ENCODE data around the gene GPATCH2L.

The GPATCH2L gene

GRCh38 chr14:76152333-76152681 lies 585 bp downstream of the GPATCH2L start:
- peak overlapping the region; percentile 56 for H3K4me3 ChIP-seq (replicated peaks; ENCODE audit: insufficient read depth, low read length)
- H3K27me3 ChIP-seq (ENCODE audit: insufficient read depth, poor library complexity, severe bottlenecking), result no peaks in the 10 kb centered on the region
- TF ChIP-seq POLR2AphosphoS5 (IDR thresholded peaks at IDR 0.05; ENCODE audit: low read depth), result no peak
- peak; percentile 33 for TF ChIP-seq REST (IDR thresholded peaks at IDR 0.05; ENCODE audit: insufficient replicate concordance, low read depth)
- TF ChIP-seq GABPA (IDR thresholded peaks at IDR 0.05; ENCODE audit: low read depth), result no peak
- 0 out of 2 replicates have a peak, but pooled peaks have one; percentile 7 for TF ChIP-seq SPI1 (IDR thresholded peaks at IDR 0.05; ENCODE audit: borderline replicate concordance, low read depth)
- no peak for TF ChIP-seq CTCF (IDR thresholded peaks at IDR 0.05; ENCODE audit: insufficient read depth, low read length)
- H3K27ac ChIP-seq (replicated peaks), result peak overlapping the region; percentile 90
- peak; percentile 48 to 80 for DNase-seq (ENCODE audit: low read depth in 1 of 2, low spot score in 1 of 2)

- no peak for DNase-seq (ENCODE audit: low read depth in 1 of 2, low spot score in 1 of 2)
- Histone ChIP-seq H3K27ac (replicated peaks) (no peak overlapping the region), H3K4me3 (replicated peaks; ENCODE audit: insufficient read depth, low read length) (no peak overlapping the region), H3K27me3 (ENCODE audit: insufficient read depth, poor library complexity, severe bottlenecking) (no peaks in the 10 kb centered on the region)
- no peak for TF ChIP-seq SPI1 (IDR thresholded peaks at IDR 0.05; ENCODE audit: borderline replicate concordance, low read depth)
- TF ChIP-seq CTCF (IDR thresholded peaks at IDR 0.05; ENCODE audit: insufficient read depth, low read length), result no peak
- TF ChIP-seq REST (IDR thresholded peaks at IDR 0.05; ENCODE audit: insufficient replicate concordance, low read depth), result no peak
- no peak for TF ChIP-seq POLR2AphosphoS5 (IDR thresholded peaks at IDR 0.05; ENCODE audit: low read depth)
- TF ChIP-seq GABPA (IDR thresholded peaks at IDR 0.05; ENCODE audit: low read depth), result no peak
Measured at GRCh38 chr14:76153919-76154318, 2.2 kb downstream of the GPATCH2L start.

GRCh38 chr14:76154539-76155126 lies 2.9 kb downstream of the GPATCH2L start:
- DNase-seq (ENCODE audit: low read depth in 1 of 2, low spot score in 1 of 2), result no peak
- TF ChIP-seq REST (IDR thresholded peaks at IDR 0.05; ENCODE audit: insufficient replicate concordance, low read depth) (no peak), SPI1 (IDR thresholded peaks at IDR 0.05; ENCODE audit: borderline replicate concordance, low read depth) (no peak), GABPA (IDR thresholded peaks at IDR 0.05; ENCODE audit: low read depth) (no peak), CTCF (IDR thresholded peaks at IDR 0.05; ENCODE audit: insufficient read depth, low read length) (no peak), POLR2AphosphoS5 (IDR thresholded peaks at IDR 0.05; ENCODE audit: low read depth) (no peak)
- Histone ChIP-seq H3K27ac (replicated peaks) (no peak overlapping the region), H3K27me3 (ENCODE audit: insufficient read depth, poor library complexity, severe bottlenecking) (no peaks in the 10 kb centered on the region), H3K4me3 (replicated peaks; ENCODE audit: insufficient read depth, low read length) (no peak overlapping the region; the same call in 1 of the 2 replicates)
